CD4-positive, alpha-beta T cell treated with Interleukin-4 for 1 hour (primary cell): ENCODE measurements around the gene TNNC2.
A peak's percentile ranks its signal among the peaks of the same experiment; 100 is the strongest.
"Not testable (repeated sequence)": the region's sequence is repeated elsewhere in the genome, so short reads cannot be mapped to it uniquely, and the experiment has no call there.

Experiments
- DNase-seq, 2 donors: peaks; one replicate each; pipeline ENCODE4 v3.0.0-alpha.2; 2020 to 2022

Gene TNNC2

GRCh38 chr20:45827030-45827652 lies at the start of gene TNNC2:
Gene TNNC2 (minus strand): TSS chr20:45827312. CDS start chr20:45827248, 64 bp downstream.
- no peak for DNase-seq

- DNase-seq, result no peak
These were observed 47.5 kb upstream of the TNNC2 start for GRCh38 chr20:45874576-45874975.

- DNase-seq, result not testable (repeated sequence)
These were observed 47.0 kb upstream of the TNNC2 start for GRCh38 chr20:45874104-45874481.

DNA sequence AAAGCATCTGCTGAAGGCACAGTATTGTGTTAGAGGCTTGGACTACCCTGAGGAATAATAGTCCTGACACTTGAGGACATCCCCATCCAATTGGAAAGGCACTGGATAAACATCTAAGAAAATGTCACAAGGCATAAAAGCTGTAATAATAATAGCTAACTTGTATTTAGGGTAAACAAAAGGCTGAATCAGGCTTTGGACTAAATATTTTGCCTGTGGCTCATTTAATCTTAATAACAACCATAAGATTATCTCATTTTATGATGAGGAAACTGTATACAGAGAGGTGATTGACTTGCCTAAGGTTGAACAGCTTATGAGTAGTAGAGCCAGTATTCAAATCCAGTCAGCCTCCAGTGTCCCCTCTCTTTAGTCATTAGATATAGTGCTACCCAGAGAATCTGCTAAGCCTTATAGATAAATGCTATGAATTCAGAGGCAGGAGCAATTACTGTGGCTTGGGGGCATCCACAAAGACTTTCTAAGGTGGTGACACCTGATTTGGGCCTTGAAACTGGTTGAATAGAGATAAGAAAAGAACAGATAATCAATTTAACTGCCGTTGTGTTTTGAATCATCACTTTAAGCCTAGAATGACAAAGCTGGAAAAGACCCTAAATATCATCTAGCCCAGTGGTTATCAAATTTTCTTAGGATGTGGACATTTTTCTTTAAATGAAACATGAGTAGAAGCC lies 46.4 kb upstream of the TNNC2 start:
- no peak for DNase-seq

GRCh38 chr20:45872626-45873025 lies 45.5 kb upstream of the TNNC2 start:
- DNase-seq, result no peak

DNA sequence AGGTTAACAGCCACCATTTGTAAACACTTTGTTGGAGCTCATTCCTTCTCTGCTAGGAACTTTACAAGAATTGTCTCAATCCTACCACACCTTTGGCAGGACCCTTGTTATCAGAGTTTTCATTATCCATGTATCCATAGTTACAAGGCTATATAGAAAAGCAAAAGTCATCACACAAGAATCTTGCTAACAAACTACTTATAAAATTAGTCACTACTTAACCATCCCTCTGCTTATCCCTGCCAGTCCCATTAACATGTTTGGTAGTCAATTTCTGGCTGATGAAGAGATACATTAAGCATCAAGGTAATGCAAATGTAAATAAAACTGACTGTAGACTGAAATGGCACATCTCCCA lies 40.7 kb upstream of the TNNC2 start:
- no peak for DNase-seq

DNA sequence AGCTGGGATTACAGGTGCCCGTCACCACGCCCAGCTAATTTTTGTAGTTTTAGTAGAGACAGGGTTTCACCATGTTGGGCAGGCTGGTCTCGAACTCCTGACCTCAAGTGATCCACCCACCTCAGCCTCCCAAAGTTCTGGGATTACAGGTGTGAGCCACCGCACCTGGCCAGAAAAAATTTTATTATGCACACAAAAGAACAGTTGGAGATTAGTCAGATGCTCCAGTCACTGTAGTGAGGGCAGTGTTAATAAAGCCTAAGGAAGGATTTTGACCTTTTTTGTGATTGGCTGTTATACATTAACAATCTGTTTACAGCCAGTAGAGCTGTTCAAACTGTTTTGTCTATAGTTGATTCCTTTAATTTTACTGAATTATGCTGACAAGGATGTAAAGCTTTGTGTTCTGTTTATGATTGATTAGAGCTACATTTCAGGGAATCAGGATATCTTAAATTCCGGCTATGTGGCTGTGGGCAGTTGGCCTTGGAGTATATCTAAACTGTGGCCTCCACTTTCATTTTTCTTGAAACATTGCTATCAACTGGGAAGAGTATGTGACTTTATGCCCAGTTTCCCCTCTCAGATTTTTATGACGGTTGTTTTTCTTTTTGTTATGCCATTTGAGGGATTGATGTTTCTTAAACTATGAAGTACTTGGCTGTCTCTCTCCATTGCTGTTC lies 40.2 kb upstream of the TNNC2 start:
- DNase-seq, result no peak

GRCh38 chr20:45866454-45866853 lies 39.3 kb upstream of the TNNC2 start:
- DNase-seq, result no peak

DNA sequence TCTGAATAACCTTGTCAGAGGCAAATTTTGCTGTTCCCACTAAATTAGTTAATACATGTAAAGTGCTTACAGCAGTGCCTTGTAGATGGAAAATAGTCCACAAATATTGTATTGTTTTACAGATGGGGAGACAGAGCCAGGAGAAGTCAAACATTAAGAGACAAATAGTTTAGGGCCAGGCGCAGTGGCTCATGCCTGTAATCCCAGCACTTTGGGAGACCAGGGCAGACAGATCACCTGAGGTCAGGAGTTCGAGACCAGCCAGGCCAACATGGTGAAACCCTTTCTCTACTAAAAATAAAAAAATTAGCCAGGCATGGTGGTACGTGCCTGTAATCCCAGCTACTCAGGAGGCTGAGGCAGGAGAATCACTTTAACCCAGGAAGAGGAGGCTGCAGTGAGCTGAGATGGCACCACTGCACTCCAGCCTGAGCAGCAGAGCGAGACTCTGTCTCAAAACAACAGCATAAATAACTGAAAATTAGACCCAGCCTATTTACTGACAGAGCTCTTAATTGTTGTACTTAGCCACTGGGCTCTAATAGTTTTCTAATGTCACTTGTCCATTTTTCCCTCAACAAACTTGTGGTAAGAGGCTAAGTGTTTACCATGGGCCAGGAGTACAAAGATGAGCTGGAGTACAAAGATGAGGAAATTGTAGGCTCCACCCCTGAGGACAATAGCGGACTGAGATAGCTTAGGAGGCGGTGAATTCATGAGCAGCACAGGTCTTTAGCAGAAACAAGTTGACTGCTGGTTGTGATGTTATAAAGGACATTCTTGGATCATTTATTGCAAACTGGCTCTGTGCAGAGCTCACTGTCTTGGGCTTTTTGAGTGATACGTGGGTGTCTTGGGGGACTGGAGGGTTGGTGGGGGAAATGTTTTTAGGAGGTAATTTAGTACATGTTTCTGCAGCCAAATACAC lies 36.7 kb upstream of the TNNC2 start:
- no peak for DNase-seq

DNA sequence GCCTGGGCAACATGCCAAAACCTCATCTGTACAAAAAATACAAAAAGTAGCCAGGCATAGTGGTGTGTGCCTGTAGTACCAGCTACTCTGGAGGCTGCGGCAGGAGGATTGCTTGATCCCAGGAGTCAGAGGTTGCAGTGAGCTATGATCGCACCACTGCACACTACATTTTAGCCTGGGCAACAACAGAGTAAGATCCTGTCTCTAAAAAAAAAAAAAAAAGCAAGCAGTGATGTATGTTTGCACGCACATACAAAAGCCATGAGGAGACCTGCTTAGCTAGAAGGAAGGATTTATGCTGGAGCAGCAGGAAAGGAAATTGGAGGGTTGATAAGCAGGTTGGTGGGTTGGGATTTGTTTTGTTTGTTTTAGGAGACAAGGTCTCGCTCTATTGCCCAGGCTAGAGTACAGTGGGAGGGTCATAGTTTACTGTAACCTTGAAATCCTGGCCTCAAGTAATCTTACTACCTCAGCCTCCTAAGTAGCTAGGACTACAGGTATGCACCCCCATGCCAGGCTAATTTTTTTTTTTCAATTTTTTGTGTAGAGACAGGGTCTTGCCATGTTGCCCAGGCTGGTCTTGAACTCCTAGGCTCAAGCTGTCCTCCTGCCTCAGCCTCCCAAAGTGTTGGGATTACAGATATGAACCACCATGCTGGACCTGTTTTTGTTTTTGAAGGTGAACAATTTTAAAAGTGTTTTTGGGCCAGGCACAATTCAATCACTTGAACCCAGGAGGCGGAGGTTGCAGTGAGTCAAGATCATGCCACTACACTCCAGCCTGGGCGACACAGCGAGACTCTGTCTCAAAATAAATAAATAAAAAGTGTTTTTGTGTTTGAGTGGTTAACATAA lies 34.3 kb upstream of the TNNC2 start:
- no peak for DNase-seq

- DNase-seq, result no peak
These were observed 33.6 kb upstream of the TNNC2 start for GRCh38 chr20:45860560-45861220.

- DNase-seq, result no peak
These were observed 32.8 kb upstream of the TNNC2 start for GRCh38 chr20:45859916-45860315.

- no peak for DNase-seq
These were observed 30.7 kb upstream of the TNNC2 start for GRCh38 chr20:45857882-45858216.

GRCh38 chr20:45857114-45857881 lies 30.2 kb upstream of the TNNC2 start, which contains the start of the genes ACOT8 and ZSWIM3:
Gene ACOT8 (minus strand): TSS chr20:45857392. CDS start chr20:45857315, 77 bp downstream.
Gene ZSWIM3 (plus strand): TSS chr20:45857614. CDS start chr20:45857826, 212 bp downstream.
- peak; percentile 98 to 100 for DNase-seq

- DNase-seq, result no peak
These were observed 26.4 kb upstream of the TNNC2 start for GRCh38 chr20:45853484-45853883.

GRCh38 chr20:45852326-45852725 lies 25.2 kb upstream of the TNNC2 start:
- DNase-seq, result no peak

- no peak for DNase-seq
These were observed 24.4 kb upstream of the TNNC2 start for GRCh38 chr20:45851501-45851900.

- DNase-seq, result no peak
These were observed 23.8 kb upstream of the TNNC2 start for GRCh38 chr20:45850926-45851325.

DNA sequence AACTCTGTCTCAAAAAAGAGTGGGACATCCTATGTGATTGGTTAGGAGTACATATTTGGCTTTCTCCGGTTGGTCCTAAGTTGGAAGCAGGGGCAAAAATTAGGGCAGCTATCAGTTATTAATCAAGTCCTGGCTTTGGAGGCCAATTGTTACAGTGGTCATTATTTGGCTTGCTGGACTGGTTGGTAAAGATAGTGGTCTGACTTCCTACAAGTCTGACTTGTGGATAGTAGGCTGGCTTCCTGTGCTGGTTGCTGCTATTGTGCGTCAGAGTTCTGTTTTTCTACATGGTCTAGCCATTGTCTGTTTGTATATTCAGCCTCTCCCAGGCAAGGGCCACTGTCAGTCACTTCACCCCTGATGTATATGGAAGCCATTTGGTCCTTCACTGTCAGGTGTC lies 23.1 kb upstream of the TNNC2 start:
- no peak for DNase-seq

DNA sequence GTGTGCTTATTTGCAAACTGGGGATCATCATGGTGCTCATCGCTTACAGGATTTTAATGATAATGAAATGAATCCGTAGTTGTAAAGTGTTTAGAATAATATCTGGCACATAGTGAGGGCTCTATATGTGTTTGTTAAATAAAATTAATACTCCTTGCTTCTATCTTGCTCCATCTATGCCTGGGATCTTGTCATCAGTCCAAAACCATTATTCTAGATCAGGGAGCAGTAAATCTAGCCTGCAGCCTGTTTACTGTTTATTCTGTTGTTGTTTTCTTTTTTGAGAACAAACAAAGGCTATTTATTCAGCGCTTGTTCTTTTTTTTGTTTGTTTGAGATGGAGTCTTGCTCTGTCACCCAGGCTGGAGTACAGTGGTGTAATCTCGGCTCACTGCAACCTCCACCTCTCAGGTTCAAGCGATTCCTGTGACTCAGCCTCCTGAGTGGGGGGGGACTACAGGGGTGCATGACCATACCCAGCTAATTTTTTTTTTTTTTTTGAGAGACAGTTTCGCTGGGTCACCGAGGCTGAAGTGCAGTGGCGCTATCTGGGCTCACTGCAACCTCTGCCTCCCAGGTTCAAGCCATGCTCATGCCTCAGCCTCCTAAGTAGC lies 22.0 kb upstream of the TNNC2 start:
- no peak for DNase-seq
